ENCODE measurements around the gene EPB41L4B.

GRCh38 chr9:109238125-109238524 is 82.7 kb downstream of the EPB41L4B start:
- no peak for TF ChIP-seq CTCF (IDR thresholded peaks at IDR 0.05; ENCODE audit: low read length)
- TF ChIP-seq EZH2 (IDR thresholded peaks at IDR 0.05; ENCODE audit: borderline replicate concordance, low read length): no peak

Measured in OCI-LY1 (cell line).